A673 (cell line): ENCODE measurements around the gene MUSK. TPM values are rescaled to one million over a fixed set of nuclear protein-coding genes. Genes with fewer than 3 reads are reported as not detected.

ENCODE experiments used
- BruUV-seq: library from RNA; stranded (reverse); fragments of 400-500 nt; replicated peaks from 2 replicates; lab custom pipeline; 2021; lab: Mats Ljungman, UMichigan
- CTCF ChIA-PET: fragments of 300-600 bp; sonication (Branson Sonifier 250); formaldehyde crosslinking; loops from one replicate; lab custom pipeline; 2022; ENCODE audit warnings: antibody characterized with exemption; lab: Charles Lee
- POLR2A ChIA-PET: fragments of 300-600 bp; sonication (Branson Sonifier 250); formaldehyde crosslinking; loops from one replicate; lab custom pipeline; 2022; ENCODE audit warnings: antibody characterized with exemption; ENCODE audit not compliant: low non-redundant PET; lab: Charles Lee
- DNase-seq: peaks from one replicate; pipeline ENCODE4 v3.0.0-alpha.2; 2015; ENCODE audit warnings: low spot score
- H3K27ac ChIP-seq: fragments of 200-600 bp; sonication (generic); 2 replicates; pipeline ENCODE4 v1.5.1; 2016; ENCODE audit warnings: mixed run types, low read depth, mild to moderate bottlenecking, mixed read lengths, antibody characterized with exemption, low read length; ENCODE audit not compliant: poor library complexity, severe bottlenecking
- H3K27me3 ChIP-seq: fragments of 200-600 bp; sonication (generic); replicated peaks from 2 replicates; pipeline ENCODE4 v1.6.1; 2017; ENCODE audit warnings: mixed run types, low read depth, mild to moderate bottlenecking, mixed read lengths, antibody characterized with exemption, low read length; ENCODE audit not compliant: insufficient read depth, poor library complexity
- H3K36me3 ChIP-seq: fragments of 200-600 bp; sonication (generic); 2 replicates; pipeline ENCODE4 v1.6.1; 2016; ENCODE audit warnings: mixed run types, mild to moderate bottlenecking, mixed read lengths, antibody characterized with exemption, low read length; ENCODE audit not compliant: insufficient read depth, poor library complexity, severe bottlenecking
- H3K4me1 ChIP-seq: fragments of 200-600 bp; sonication (generic); 2 replicates; pipeline ENCODE4 v1.6.1; 2017; ENCODE audit warnings: mixed run types, mild to moderate bottlenecking, mixed read lengths, antibody characterized with exemption, low read length; ENCODE audit not compliant: insufficient read depth, poor library complexity, severe bottlenecking
- H3K4me3 ChIP-seq: fragments of 200-600 bp; sonication (generic); 2 replicates; pipeline ENCODE4 v1.5.1; 2016; ENCODE audit warnings: low read depth, mixed run types, mild to moderate bottlenecking, mixed read lengths, low read length; ENCODE audit not compliant: poor library complexity, severe bottlenecking
- H3K9me3 ChIP-seq: fragments of 200-600 bp; sonication (generic); 2 replicates; pipeline ENCODE4 v1.6.1; 2016; ENCODE audit warnings: mixed run types, low read depth, mild to moderate bottlenecking, mixed read lengths, antibody characterized with exemption, low read length; ENCODE audit not compliant: poor library complexity, severe bottlenecking
- EZH2 ChIP-seq: fragments of 200-600 bp; sonication (generic); IDR thresholded peaks from 2 replicates; pipeline ENCODE4 v1.6.1; 2017; ENCODE audit warnings: borderline replicate concordance, low read depth, mild to moderate bottlenecking, mixed read lengths, antibody characterized with exemption, low read length; ENCODE audit not compliant: poor library complexity, severe bottlenecking
- intact Hi-C: fragments of 100-400 bp; cut with micrococcal nuclease; formaldehyde crosslinking; loops from one replicate; pipeline ENCODE4 v1.10.0; 2022; ENCODE audit not compliant: unreplicated experiment
- total RNA-seq: library from RNA; stranded (reverse); gene quantifications from 2 replicates; pipeline ENCODE4 v1.2.3, GENCODE V29; 2021
- TF ChIP-seq, protein P1 (sequence below): fragments of 300-800, 200-600 bp; sonication (generic); conservative IDR thresholded peaks from 2 replicates; pipeline ENCODE4 v1.5.1; 2017; ENCODE audit warnings: low read depth, mild to moderate bottlenecking, antibody characterized with exemption, low read length, moderate library complexity, mixed read lengths

The MUSK gene
- total RNA-seq, 1 experiment from 2014 or later, result not detected

DNA sequence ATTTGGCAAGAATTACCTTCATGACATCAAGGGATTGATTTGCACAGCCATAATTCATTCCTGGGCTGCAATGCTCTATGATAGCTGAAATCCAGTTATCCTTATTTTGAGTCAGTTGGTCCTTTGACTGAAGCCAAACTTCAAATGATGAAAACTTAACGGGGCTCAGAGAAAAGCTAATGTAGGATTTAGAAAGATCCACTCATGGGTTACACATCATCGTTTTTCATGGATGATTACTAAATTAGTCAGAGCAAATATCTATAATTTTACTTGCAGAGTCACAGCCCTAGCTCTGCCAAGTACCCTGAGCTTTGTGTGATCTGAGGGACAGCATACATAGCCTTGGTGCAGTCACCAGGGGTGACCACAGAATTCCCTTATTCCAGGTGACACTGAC is 27.3 kb upstream of the MUSK start:
- POLR2A ChIA-PET, result no interaction called here
- H3K36me3 ChIP-seq, result no peaks in the 10 kb centered on the region
- no peak overlapping the region for H3K4me3 ChIP-seq
- no peaks in the 10 kb centered on the region for H3K9me3 ChIP-seq
- no TSS peak for BruUV-seq
- no peaks in the 10 kb centered on the region for H3K27me3 ChIP-seq
- no peak overlapping the region for H3K27ac ChIP-seq
- H3K4me1 ChIP-seq, result peaks cover 17% of the 10 kb centered on the region
- CTCF ChIA-PET, result no interaction called here
- intact Hi-C loops, result loop anchor here (2.0 kb wide), 1 partner anchor 396 kb away; no protein-coding TSS in a partner anchor
- no peak for DNase-seq
- no peak for TF ChIP-seq EZH2
- TF ChIP-seq, protein P1, sequence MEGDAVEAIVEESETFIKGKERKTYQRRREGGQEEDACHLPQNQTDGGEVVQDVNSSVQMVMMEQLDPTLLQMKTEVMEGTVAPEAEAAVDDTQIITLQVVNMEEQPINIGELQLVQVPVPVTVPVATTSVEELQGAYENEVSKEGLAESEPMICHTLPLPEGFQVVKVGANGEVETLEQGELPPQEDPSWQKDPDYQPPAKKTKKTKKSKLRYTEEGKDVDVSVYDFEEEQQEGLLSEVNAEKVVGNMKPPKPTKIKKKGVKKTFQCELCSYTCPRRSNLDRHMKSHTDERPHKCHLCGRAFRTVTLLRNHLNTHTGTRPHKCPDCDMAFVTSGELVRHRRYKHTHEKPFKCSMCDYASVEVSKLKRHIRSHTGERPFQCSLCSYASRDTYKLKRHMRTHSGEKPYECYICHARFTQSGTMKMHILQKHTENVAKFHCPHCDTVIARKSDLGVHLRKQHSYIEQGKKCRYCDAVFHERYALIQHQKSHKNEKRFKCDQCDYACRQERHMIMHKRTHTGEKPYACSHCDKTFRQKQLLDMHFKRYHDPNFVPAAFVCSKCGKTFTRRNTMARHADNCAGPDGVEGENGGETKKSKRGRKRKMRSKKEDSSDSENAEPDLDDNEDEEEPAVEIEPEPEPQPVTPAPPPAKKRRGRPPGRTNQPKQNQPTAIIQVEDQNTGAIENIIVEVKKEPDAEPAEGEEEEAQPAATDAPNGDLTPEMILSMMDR, result no peak

DNA sequence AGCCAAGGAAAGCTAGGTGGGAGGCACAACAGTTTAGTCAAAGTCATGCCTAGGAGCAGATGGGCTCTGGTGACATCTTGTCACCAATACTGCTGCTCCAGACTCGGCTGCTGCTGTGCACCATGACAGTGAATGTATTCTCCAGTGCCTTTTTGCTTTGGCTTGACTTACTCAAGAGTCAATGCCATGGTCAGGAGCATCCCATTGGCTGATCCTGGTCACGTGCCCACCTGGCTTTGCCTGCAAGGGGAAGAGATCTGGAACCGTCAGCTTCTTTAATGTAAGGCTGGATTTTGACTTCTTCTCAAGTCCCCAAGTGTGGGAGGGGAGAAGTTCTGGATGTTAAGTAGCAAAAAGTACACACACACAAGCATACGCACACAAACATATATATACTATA is 19.9 kb upstream of the MUSK start:
- ChIA-PET CTCF (no interaction called here), POLR2A (no interaction called here)
- H3K36me3 ChIP-seq, result no peaks in the 10 kb centered on the region
- H3K27me3 ChIP-seq, result no peaks in the 10 kb centered on the region
- no peak overlapping the region for H3K27ac ChIP-seq
- intact Hi-C loops, result no loop called here
- no peak for DNase-seq
- peaks cover 18% of the 10 kb centered on the region for H3K4me1 ChIP-seq
- H3K9me3 ChIP-seq, result no peaks in the 10 kb centered on the region
- no peak overlapping the region for H3K4me3 ChIP-seq
- TF ChIP-seq, protein P1, result no peak
- no peak for TF ChIP-seq EZH2
- BruUV-seq, result no TSS peak

DNA sequence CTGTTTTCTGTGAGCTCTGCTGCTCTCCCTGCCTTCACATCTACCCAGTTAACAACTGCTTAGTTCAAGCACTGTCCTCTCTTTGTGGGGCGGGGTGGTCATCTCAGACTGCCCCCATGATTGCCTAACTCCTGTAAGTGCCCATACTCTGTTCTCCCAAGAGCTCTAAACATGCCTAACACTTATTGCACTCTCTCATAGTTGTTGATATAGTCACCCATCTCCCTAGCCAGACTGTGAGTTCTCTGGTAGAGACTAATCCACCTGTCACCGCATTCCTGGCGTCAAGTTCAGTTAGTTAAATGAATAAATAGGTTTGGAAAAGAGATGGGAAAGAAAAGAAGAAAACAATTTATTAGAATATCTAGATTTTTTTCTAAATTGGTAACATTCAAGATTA is 18.3 kb upstream of the MUSK start:
- CTCF ChIA-PET, result no interaction called here
- BruUV-seq, result no TSS peak
- DNase-seq, result no peak

More for the DNA sequence above, 18.3 kb upstream of the MUSK start:
- TF ChIP-seq, protein P1, result no peak
- TF ChIP-seq EZH2, result no peak
- no peak overlapping the region for H3K4me3 ChIP-seq
- H3K4me1 ChIP-seq, result peaks cover 18% of the 10 kb centered on the region
- POLR2A ChIA-PET, result no interaction called here
- H3K27ac ChIP-seq, result no peak overlapping the region
- H3K36me3 ChIP-seq, result no peaks in the 10 kb centered on the region
- H3K9me3 ChIP-seq, result no peaks in the 10 kb centered on the region
- intact Hi-C loops, result no loop called here
- H3K27me3 ChIP-seq, result no peaks in the 10 kb centered on the region
